Astrocyte (in vitro differentiated cells and primary cell): Measurements from ENCODE around the gene SHC3.

Experiments
- CTCF ChIP-seq: IDR thresholded peaks from 2 replicates; pipeline ENCODE4 v1.5.1; 2011; ENCODE audit warnings: low read depth, mild to moderate bottlenecking, inconsistent platforms, low read length, moderate library complexity; ENCODE audit not compliant: insufficient read depth
- EZH2 ChIP-seq: IDR thresholded peaks from 2 replicates; pipeline ENCODE4 v1.6.1; 2012; ENCODE audit warnings: mild to moderate bottlenecking, low read length, inconsistent platforms; ENCODE audit not compliant: insufficient read depth

DNA sequence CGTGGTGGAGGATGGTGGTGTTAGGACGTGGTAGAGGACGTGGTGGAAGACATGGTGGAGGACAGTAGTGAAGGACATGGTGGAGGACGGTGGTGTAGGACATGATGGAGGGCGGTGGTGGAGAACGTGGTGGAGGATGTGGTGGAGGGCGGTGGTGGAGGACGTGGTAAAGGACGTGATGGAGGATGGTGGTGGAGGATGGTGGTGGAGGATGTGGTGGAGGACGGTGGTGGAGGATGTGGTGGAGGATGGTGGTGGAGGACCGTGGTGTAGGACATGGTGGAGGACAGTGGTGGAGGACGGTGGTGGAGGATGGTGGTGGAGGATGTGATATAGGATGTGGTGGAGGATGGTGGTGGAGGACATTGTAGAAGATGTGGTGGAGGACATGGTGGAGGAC, 119.7 kb downstream of the SHC3 start:
- TF ChIP-seq CTCF (no peak), EZH2 (no peak)
